Lower leg skin (tissue), 3 donors: ENCODE measurements around the gene RHPN2.
"Not testable (repeated sequence)": the region's sequence is repeated elsewhere in the genome, so short reads cannot be mapped to it uniquely, and the experiment has no call there.

Experiments
- POLR2A ChIP-seq, 2 donors: fragments of 450-650 bp; IDR thresholded peaks; one replicate each; pipeline ENCODE4 v1.6.1; 2016 to 2017; ENCODE audit warnings: antibody characterized with exemption in 2 of 2, mild to moderate bottlenecking in 1 of 2, moderate library complexity in 1 of 2
- TF ChIP-seq, protein P1 (sequence below), 3 donors: fragments of 450-650 bp; IDR thresholded peaks; one replicate each; pipeline ENCODE4 v1.5.1; 2016; ENCODE audit warnings: antibody characterized with exemption in 3 of 3, mild to moderate bottlenecking in 3 of 3, moderate library complexity in 2 of 3

DNA sequence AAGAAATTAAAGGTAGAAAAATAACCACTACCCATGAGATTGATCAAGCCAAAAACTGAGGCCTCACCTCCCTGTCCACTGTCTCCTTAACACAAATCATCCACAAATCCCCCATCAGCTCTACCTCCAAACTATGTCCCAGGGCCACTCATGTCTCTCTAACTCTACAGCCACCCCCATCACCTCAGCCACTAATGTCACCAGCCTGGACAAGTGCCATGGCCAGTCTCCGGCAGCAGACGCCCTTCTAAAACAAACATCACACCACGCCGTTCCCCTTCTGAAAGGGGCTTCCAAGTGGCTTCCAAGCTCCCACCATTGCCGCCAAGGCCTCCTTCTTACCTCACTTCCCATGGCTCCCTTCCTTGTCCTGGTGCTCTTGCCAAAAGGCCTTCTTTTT is 76.4 kb downstream of the RHPN2 start:
- TF ChIP-seq, protein P1, sequence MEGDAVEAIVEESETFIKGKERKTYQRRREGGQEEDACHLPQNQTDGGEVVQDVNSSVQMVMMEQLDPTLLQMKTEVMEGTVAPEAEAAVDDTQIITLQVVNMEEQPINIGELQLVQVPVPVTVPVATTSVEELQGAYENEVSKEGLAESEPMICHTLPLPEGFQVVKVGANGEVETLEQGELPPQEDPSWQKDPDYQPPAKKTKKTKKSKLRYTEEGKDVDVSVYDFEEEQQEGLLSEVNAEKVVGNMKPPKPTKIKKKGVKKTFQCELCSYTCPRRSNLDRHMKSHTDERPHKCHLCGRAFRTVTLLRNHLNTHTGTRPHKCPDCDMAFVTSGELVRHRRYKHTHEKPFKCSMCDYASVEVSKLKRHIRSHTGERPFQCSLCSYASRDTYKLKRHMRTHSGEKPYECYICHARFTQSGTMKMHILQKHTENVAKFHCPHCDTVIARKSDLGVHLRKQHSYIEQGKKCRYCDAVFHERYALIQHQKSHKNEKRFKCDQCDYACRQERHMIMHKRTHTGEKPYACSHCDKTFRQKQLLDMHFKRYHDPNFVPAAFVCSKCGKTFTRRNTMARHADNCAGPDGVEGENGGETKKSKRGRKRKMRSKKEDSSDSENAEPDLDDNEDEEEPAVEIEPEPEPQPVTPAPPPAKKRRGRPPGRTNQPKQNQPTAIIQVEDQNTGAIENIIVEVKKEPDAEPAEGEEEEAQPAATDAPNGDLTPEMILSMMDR (IDR thresholded peaks at IDR 0.05) = not testable (repeated sequence)
- TF ChIP-seq POLR2A (IDR thresholded peaks at IDR 0.05) = not testable (repeated sequence)
